Frontal cortex (tissue), 4 donors: ENCODE measurements around the gene ERGIC1. TPM values are rescaled to one million over a fixed set of nuclear protein-coding genes. Genes with fewer than 3 reads are reported as not detected.
"Not testable (repeated sequence)": the region's sequence is repeated elsewhere in the genome, so short reads cannot be mapped to it uniquely, and the experiment has no call there.

ENCODE experiments used
- DNase-seq, 2 donors: peaks; one replicate each; pipeline ENCODE4 v3.0.0; 2012; ENCODE audit warnings: low spot score in 2 of 2
- FAIRE-seq: peaks from 2 replicates; lab custom pipeline; 2012; peaks lifted over from hg19 to GRCh38; lab: Jason Lieb, UNC
- total RNA-seq: library from RNA; depleted of rRNA; stranded (reverse); fragments of >200 nt; gene quantifications from one replicate; pipeline ENCODE4 v1.2.3, GENCODE V29; 2014
- donor health status: control.
- donor health status: control.
- donor health status: control.

The ERGIC1 gene
- total RNA-seq, 1 donor from 2014 or later: 33.0 TPM

- FAIRE-seq: no peak
- peak; percentile 55 to 72 for DNase-seq
Observed at GRCh38 chr5:172860520-172861443, 26.7 kb downstream of the ERGIC1 start.

- DNase-seq (no peak), FAIRE-seq (no peak)
Observed at GRCh38 chr5:172861461-172861860, 27.4 kb downstream of the ERGIC1 start.

- FAIRE-seq (no peak), DNase-seq (no peak)
Observed at GRCh38 chr5:172862165-172862801, 28.2 kb downstream of the ERGIC1 start.

GRCh38 chr5:172864171-172864570 is 30.1 kb downstream of the ERGIC1 start:
- not testable (repeated sequence) for FAIRE-seq, DNase-seq

- no peak for FAIRE-seq
- DNase-seq: no peak
Observed at GRCh38 chr5:172864747-172865146, 30.7 kb downstream of the ERGIC1 start.

GRCh38 chr5:172866378-172866777 is 32.3 kb downstream of the ERGIC1 start:
- no peak for FAIRE-seq
- DNase-seq: no peak

- DNase-seq: no peak
- no peak for FAIRE-seq
Observed at GRCh38 chr5:172866802-172867748, 33.0 kb downstream of the ERGIC1 start.

- FAIRE-seq: no peak
- no peak for DNase-seq
Observed at GRCh38 chr5:172867761-172868435, 33.8 kb downstream of the ERGIC1 start.

- FAIRE-seq (no peak), DNase-seq (no peak)
Observed at GRCh38 chr5:172868436-172868923, 34.4 kb downstream of the ERGIC1 start.

GRCh38 chr5:172868924-172869591 is 35.0 kb downstream of the ERGIC1 start:
- FAIRE-seq: no peak
- DNase-seq: peak in 1 of 2 donors; percentile 71

- no peak for DNase-seq
- no peak for FAIRE-seq
Observed at GRCh38 chr5:172869691-172870090, 35.6 kb downstream of the ERGIC1 start.

- DNase-seq (no peak), FAIRE-seq (no peak)
Observed at GRCh38 chr5:172870291-172870714, 36.3 kb downstream of the ERGIC1 start.

- FAIRE-seq (no peak), DNase-seq (no peak)
Observed at GRCh38 chr5:172870715-172871461, 36.8 kb downstream of the ERGIC1 start.

GRCh38 chr5:172871536-172871935 is 37.5 kb downstream of the ERGIC1 start:
- FAIRE-seq: no peak
- DNase-seq: no peak

- FAIRE-seq (no peak), DNase-seq (no peak)
Observed at GRCh38 chr5:172871982-172872381, 37.9 kb downstream of the ERGIC1 start.

- DNase-seq (no peak), FAIRE-seq (no peak)
Observed at GRCh38 chr5:172872997-172873491, 39.0 kb downstream of the ERGIC1 start.

- FAIRE-seq: no peak
- no peak for DNase-seq
Observed at GRCh38 chr5:172873513-172873912, 39.5 kb downstream of the ERGIC1 start.
